COR-L47 (cell line): ENCODE data around the gene CEP43.

ENCODE experiments used
- DNase-seq: peaks from one replicate; lab custom pipeline; 2025; lab: John Stamatoyannopoulos, UW

CEP43 gene

DNA sequence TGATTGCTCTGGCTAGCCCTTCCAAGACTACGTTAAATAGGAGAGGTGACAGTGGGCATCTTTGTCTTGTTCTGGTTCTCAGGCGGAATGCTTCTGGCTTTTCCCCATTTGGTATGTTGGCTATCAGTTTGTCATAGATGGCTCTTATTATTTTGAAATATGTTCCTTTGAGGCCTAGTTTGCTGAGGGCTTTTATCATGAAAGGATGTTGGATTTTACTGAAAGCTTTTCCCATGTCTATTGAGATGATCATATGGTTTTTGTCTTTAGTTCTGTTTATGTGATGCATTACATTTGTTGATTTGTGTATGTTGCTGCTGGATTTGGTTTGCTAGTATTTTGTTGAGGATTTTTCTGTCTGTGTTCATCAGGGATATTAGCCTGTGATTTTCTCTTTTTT, 32.9 kb upstream of the CEP43 start:
- no peak for DNase-seq

DNA sequence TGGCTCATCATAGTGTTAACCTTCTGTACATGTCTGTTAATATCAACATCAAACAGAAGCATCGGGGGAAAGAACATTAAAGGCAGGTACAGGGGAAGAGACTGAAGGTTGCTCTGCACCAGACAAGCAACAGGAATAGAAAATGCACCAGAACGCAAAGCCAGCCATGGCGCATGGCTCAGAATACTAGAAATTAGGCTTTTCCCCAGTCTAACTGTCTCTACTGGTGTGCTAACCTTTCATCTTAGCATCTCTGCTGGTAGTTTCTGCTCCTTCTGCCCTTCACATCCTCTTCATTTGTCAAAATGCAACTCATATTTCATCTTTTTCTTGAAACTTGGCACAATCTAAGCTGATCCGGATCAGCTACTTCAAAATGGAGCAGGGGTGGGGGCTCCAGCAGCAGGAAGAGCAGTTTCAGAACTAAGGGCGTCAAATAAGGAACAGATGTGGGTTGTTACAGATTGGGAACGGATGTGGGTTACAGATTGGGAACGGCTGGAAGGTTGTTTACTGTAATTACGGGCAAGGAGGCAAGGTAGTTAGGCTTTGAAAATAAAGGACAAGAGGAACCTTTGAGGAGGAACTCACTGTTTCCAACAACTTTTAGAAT, 29.7 kb upstream of the CEP43 start:
- no peak for DNase-seq

DNA sequence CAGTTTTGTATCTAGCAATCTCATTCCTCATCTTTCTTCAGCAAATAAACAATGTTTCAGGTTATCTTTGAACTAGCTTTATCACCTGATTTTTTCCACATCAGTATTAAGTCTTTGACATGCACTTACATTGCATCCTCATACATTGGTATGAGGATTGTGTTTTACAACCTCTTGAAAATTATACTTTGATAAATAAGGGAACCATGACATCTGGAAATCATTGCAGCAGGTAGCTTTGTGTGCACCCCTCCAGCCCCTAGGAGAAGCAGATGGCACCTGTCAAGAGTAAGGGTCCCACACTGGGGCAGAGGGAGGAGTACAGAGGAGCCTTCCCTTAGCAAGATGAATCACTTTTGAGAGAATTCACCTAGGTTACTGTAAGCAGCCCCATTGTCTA, 29.1 kb upstream of the CEP43 start:
- no peak for DNase-seq

DNA sequence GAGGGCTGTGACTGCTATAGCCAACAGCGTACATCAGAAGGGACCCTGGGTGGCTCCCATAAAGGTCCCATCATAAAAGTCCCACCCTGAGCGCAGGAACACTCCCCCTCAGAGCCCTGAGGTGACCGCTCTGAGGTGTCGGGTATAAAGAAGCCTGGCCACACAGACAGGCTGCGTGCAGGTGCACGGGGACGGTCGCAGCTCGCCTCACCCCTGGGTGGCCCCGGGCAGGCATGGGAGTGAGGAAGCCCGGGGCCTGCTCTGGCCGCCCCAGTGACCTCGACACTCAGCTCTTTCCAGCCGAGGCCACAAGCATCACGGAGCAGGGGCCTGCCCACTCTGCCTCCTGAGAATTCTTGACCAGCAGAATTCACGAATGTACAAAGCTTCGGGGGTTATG, 28.4 kb upstream of the CEP43 start:
- no peak for DNase-seq

DNA sequence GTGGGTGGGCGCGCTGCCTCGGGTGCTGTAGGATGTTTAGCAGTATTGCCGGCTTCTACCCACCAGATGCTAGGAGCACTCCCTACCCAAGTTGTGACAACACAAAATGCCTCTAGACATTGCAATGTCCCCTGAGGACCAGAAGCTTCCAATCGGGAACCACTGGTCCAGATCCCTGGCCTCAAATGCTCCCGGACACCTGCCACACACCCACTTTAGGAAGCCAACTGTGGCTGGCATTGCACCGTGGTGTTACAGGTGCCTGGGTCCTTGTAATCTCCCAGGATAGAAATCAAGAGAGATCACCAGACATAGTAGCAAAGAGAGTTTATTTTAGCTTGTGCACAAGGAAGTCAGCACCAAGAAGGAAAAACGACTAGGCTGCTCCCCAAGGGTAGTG, 27.9 kb upstream of the CEP43 start:
- DNase-seq: no peak

DNA sequence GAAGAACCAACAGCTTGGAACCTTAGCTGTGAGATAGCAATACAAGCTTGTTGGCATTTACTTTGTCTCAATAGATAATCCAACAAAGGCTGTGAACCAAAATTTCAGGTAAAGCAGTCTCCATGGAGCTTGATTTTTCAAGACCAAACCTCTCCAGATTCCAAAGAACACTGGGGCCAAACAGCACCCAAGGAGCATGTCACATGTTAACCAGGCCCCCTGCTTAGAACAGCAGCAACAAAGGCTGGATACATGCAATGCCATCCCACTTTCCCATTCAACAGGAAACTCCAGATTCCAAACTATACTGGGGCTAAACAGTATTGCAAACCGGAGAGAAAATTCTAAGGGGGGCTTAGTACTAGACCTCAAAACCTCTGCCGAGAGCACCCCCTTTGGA, 27.1 kb upstream of the CEP43 start:
- no peak for DNase-seq

GRCh38 chr6:166976636-166977035, 22.6 kb upstream of the CEP43 start:
- no peak for DNase-seq

GRCh38 chr6:166977621-166978525, 21.3 kb upstream of the CEP43 start:
- no peak for DNase-seq

- no peak for DNase-seq
These were observed 18.5 kb upstream of the CEP43 start for GRCh38 chr6:166980738-166981137.

DNA sequence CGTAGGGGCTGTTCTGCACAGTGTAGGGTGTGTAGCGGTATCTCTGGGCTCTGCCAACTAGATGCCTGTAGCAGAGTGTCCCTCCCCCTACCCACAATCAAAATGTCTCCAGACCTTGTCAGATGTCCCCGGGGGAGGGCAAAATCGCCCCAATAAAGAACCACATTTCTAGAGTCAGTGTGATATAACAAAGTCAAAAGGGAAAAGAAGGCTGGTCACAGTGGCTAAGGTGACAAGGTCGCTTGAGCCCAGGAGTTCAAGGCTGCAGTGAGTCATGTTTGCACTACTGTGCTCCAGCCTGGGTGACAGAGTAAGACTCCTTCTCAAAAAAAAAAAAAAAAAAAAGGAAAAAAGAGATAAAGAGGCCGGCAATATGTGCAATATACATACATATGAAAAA, 11.7 kb upstream of the CEP43 start:
- DNase-seq: no peak

GRCh38 chr6:166987930-166988329, 11.3 kb upstream of the CEP43 start:
- DNase-seq: no peak

DNA sequence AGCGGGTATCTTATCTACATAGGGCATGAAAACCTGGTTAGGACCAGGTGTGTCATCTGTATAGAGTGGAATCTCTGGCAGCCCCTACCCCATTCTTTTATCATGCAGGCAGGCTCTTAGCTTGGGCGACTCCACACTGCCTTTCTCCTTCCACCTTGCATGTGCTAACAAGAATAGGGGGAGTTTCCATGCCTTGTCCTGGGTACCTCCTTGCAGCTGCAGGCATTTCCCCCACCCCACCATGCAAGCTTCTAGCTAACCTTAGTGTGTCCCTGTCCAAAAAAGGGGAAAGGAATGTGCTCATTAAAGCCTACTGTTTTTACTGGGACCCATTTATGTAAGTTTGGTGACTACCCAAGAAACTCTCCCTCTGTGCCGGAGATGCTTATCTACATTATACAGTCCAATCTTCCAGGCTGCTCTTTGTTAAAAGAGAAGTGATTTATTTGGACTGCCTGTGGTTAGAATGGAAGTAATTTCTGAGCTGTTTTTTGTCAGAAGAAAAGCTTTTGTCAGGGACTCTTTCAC, 10.5 kb upstream of the CEP43 start:
- DNase-seq: no peak

GRCh38 chr6:166989427-166990032, 9.7 kb upstream of the CEP43 start:
- DNase-seq: no peak

GRCh38 chr6:166996406-166996805, 2.8 kb upstream of the CEP43 start:
- DNase-seq: no peak

- no peak for DNase-seq
These were observed 1.8 kb upstream of the CEP43 start for GRCh38 chr6:166997348-166997747.

DNA sequence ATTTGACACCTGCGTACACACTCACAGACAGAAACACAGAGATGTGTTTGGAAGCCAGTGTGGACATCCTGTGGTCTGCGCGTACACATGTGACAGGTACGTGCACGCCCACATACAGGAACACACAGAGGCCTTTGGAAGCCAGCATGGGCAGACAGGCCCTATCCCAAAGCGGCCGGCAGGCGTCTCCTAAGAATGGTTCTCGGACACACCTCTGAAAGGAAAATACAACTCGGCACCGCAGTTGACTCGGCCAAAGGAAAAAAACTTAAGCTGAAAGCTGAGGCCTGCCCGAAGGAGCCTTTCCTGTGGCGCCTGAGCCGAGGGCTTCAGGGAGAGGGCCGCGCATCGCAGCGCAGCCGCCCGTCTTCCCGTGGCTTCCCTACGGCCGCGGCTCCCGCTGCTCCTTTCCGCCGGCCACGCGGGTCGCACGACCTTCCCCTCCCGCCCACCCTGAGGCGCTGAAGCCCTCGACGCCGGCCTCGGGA, 1.4 kb upstream of the CEP43 start:
- DNase-seq: peak; percentile 32

DNA sequence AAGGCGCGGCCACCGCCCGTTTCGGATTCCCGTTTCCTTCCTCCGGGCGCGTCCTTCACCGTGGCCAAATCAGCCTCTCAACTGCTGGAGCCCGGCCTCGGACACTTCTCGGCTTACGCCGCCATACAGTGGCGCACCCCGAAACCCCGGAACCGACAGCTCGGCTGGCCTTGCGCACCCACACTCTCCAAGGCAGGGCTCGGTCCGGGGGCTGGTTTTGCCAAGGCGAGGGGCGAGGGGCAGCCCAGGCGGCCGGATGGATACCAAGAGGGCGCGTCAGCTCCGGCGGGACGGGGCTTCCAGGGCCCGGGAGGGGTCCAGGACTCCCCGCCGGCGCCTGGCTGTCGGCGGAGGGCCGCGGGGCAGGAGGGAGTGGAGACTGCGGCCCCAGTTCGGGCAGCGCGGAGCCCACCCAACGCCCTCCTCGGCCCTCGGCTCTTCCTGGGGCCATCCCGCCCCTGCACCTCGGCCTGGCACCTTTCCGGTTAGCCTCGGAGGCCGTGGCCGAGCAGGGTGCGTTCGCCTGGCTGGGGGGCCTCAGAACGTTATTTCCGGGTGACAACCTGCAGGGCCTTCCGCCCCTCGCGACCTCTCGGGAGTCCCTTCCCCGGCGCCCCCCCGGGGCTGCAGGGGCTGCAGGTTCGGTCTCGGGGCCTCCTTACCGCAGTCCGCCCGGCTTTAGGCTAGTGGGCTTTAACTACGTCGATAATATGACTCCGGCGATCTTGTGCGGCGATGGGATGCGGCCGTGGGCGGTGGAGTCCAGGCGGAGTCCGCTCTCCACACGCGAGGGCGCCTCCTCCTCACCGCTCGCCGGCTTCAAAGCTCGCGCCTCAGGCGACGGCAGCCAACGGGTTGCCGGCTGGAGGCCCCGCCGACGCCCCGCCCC, 697 bp upstream of the CEP43 start:
- no peak for DNase-seq

DNA sequence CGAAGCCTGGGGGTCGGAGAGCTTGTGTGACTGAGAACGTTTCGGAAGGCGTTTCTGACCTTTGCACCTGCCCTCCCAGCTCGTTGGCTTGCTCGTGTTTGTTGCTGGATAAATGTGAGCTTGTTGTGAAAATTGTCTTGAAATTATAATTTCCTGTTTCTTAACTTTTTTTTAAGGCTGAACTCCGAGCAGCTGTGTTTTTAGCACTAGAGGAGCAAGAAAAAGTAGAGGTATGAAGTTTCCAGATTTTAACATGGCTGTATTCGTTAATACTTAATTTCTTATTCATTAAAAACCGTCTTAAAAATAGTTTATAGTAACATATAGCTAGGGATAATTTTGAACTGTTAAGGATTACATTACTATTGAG, 672 bp downstream of the CEP43 start:
- no peak for DNase-seq

DNA sequence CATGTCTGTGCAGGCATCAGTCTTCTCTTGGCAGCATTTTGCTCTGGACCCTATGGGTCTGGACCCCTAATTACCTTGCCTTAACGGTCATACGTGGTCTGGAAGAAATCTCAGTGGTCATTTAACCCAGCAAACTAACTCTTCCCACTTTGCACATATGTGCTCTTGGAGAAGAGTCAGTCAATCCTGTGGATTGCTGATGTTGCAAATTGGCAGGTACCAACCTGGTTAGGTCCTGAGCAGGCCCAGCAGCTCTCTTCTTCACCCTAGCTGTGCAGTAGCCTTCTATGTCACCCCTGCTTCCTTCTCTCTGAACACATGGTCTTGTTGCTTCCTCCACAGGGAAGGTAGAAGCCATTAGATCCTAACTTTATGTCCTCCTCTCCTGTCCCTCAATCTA, 1.6 kb downstream of the CEP43 start:
- DNase-seq: no peak

DNA sequence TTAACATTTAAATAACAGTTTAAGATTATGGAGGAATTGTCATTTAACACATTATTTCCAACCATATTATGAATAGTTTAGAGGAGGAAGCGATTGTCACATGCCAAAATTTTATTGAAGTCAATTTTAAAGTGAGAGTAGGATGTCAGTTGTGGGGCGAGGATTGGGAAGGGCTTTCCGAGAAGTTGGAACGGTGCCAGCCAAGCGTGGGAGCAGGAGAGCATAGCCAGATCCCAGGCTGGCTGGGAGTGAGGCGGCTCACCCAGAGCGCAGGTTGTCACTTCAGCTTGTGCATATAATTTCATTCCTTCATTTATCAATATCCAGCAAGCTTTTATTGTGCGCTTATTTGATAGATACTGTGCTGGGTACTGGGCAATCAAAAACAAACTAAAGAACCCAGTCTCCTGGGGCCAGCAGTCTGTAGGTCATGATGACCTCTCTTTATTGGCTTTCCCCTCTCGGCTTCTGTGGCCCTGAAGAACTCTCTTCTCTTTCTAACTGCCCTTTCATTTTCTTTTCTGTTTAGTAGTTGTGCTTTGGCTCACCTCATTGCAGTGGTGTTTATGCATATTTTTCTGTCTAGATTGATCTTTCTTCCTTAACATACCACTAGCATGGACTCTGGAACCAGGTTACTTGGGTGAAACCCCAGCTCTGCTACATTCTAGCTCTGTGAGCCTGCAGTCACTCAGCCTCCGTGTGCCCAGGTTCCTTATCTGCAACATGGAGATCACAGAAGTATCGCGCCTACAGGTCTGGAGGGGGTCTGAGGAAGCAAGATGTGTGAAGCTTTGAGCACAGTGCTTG, 6.4 kb downstream of the CEP43 start:
- DNase-seq: no peak

GRCh38 chr6:167007985-167008384, 8.8 kb downstream of the CEP43 start:
- no peak for DNase-seq
